Measurements from ENCODE around the gene MRPL14.

The MRPL14 gene

GRCh38 chr6:44071670-44072451 is 55.4 kb downstream of the MRPL14 start:
- in situ Hi-C loops (cut with HindIII; ENCODE audit: low sequenced_read_pairs), result no loop called here

- in situ Hi-C loops (cut with HindIII; ENCODE audit: low sequenced_read_pairs), result no loop called here
These were observed 58.5 kb downstream of the MRPL14 start for GRCh38 chr6:44068607-44069296.

GRCh38 chr6:44067173-44068139 is 59.8 kb downstream of the MRPL14 start:
- in situ Hi-C loops (cut with HindIII; ENCODE audit: low sequenced_read_pairs), result no loop called here

DNA sequence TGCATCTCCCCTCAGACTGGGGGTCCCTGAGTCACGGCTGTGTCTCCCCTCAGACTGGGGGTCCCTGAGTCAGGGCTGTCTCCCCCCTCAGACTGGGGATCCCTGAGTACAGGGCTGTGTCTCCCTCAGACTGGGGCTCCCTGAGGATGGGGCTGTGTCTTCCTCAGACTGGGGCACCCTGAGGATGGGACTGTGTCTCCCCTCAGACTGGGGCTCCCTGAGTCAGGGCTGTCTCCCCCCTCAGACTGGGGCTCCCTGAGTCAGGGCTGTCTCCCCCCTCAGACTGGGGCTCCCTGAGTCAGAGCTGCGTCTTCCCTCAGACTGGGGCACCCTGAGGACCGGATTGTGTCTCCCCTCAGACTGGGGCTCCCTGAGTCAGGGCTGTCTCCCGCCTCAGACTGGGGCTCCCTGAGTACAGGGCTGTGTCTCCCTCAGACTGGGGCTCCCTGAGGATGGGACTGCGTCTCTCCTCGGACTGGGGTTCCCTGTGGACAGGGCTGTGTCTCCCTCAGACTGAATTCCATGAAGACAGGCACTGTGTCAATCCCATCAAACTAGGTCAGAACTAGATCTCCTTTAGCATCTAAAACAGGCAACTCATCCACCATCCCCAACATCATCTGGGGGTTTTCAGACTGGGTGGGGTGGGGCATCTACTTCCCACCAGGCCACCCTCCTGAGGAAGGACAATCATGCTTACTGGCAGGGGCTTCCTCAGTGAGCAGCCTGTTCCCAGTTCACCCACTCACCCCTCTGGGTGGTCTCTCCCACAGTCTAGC is 60.7 kb downstream of the MRPL14 start:
- in situ Hi-C loops (cut with HindIII; ENCODE audit: low sequenced_read_pairs), result no loop called here

DNA sequence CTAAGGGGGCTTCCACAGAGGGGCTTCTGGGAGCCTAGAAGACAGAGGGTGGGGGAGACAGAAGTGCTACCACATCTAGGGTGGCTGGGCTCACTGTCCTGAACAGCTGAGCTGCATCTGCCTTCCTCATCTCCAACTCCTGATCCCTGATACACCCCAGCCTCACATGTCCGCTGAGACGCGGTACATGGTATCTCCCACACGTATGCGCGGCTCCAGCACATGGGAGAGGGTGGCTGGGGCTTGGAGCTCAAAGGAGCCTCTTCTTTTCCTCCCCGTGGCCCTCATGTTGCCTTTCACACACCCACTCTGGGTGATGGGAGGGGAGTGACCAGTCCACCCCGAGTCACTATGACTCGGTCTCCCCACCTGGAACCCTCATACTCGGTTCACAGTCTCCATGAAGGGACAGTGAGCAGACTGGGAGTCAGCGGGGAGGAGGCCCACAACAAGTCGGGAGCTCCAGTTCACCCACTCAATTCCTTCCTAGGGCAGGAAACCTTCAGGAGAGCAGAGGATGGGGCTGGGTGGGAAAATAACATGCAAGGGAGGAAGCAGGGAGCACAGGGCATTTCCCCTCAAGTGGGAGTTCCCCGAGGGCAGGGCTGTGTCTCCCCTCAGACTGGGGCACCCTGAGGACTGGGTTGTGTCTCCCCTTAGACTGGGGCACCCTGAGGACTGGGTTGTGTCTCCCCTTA is 61.7 kb downstream of the MRPL14 start:
- in situ Hi-C loops (cut with HindIII; ENCODE audit: low sequenced_read_pairs), result no loop called here

GRCh38 chr6:44064948-44065272 is 62.3 kb downstream of the MRPL14 start:
- in situ Hi-C loops (cut with HindIII; ENCODE audit: low sequenced_read_pairs), result no loop called here

GRCh38 chr6:44064089-44064947 is 62.9 kb downstream of the MRPL14 start:
- in situ Hi-C loops (cut with HindIII; ENCODE audit: low sequenced_read_pairs), result no loop called here

DNA sequence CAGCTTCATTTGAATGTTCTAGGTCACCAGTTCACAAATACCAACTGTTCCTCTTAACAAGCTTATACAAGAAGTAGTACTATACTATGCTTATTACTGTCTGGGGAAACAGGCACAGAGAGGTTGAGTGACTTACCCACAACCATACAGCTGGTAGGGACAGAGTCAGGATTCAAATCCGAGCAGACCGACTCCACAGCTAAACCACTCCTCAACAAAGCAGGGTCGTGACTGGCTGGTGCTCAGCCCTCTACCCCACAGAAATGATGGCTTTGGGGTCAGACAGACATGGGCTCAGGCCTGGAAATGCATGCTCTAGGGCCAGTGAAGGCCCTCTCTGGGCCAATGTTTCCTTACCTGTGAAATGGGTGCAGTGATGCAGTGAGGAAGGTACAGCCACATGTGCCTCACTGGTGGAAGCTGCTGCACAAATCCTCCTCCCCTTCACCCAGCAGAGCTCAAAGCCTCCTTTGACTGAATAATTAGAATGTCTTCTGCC is 63.6 kb downstream of the MRPL14 start:
- in situ Hi-C loops (cut with HindIII; ENCODE audit: low sequenced_read_pairs), result no loop called here
